Astrocyte (in vitro differentiated cells and primary cell): Measurements from ENCODE around the gene ZNF678. TPM values are rescaled to one million over a fixed set of nuclear protein-coding genes. Genes with fewer than 3 reads are reported as not detected.
"Not testable (repeated sequence)": the region's sequence is repeated elsewhere in the genome, so short reads cannot be mapped to it uniquely, and the experiment has no call there.

Source experiments
- DNase-seq: peaks from one replicate; pipeline ENCODE4 v3.0.0-alpha.2; 2010; ENCODE audit warnings: low read depth
- FAIRE-seq: peaks from 2 replicates; lab custom pipeline; 2011; peaks lifted over from hg19 to GRCh38; lab: Jason Lieb, UNC
- H2AFZ ChIP-seq: 2 replicates; pipeline ENCODE4 v1.6.0; 2012; ENCODE audit warnings: low read depth, low read length, inconsistent platforms
- H3K27ac ChIP-seq: 2 replicates; pipeline ENCODE4 v1.5.1; 2011; ENCODE audit warnings: low read depth, low read length, inconsistent platforms
- H3K27me3 ChIP-seq: 2 replicates; pipeline ENCODE4 v1.6.0; 2011; ENCODE audit warnings: low read length, inconsistent platforms; ENCODE audit not compliant: insufficient read depth
- H3K36me3 ChIP-seq: 2 replicates; pipeline ENCODE4 v1.5.1; 2011; ENCODE audit warnings: low read length, inconsistent platforms; ENCODE audit not compliant: insufficient read depth
- H3K4me1 ChIP-seq: 2 replicates; pipeline ENCODE4 v1.5.1; 2011; ENCODE audit warnings: low read length, inconsistent platforms; ENCODE audit not compliant: insufficient read depth
- H3K4me2 ChIP-seq: 2 replicates; pipeline ENCODE4 v1.6.0; 2012; ENCODE audit warnings: low read length, inconsistent platforms
- H3K4me3 ChIP-seq: 2 replicates; pipeline ENCODE4 v1.5.1; 2011; ENCODE audit warnings: low read depth, mild to moderate bottlenecking, low read length, inconsistent platforms; ENCODE audit not compliant: insufficient read depth
- H3K79me2 ChIP-seq: 2 replicates; pipeline ENCODE4 v1.6.0; 2012; ENCODE audit warnings: mild to moderate bottlenecking, low read length, inconsistent platforms; ENCODE audit not compliant: insufficient read depth
- H3K9ac ChIP-seq: 2 replicates; pipeline ENCODE4 v1.6.0; 2012; ENCODE audit warnings: mild to moderate bottlenecking, low read length, inconsistent platforms
- H3K9me3 ChIP-seq: 2 replicates; pipeline ENCODE4 v1.5.1; 2012; ENCODE audit warnings: low read depth, mild to moderate bottlenecking, low read length, inconsistent platforms; ENCODE audit not compliant: insufficient read depth
- H4K20me1 ChIP-seq: 2 replicates; pipeline ENCODE4 v1.6.0; 2012; ENCODE audit warnings: low read length, inconsistent platforms; ENCODE audit not compliant: insufficient read depth
- H3K27ac Mint-ChIP-seq: one replicate; pipeline ENCODE4 v1.8.0; 2021; ENCODE audit warnings: mild to moderate bottlenecking, mixed read lengths; ENCODE audit not compliant: unreplicated experiment
- H3K27me3 Mint-ChIP-seq: one replicate; pipeline ENCODE4 v1.8.0; 2021; ENCODE audit warnings: low read depth, mixed read lengths; ENCODE audit not compliant: unreplicated experiment
- H3K36me3 Mint-ChIP-seq: one replicate; pipeline ENCODE4 v1.8.0; 2021; ENCODE audit warnings: low read depth, mixed read lengths; ENCODE audit not compliant: unreplicated experiment
- H3K4me1 Mint-ChIP-seq: one replicate; pipeline ENCODE4 v1.8.0; 2021; ENCODE audit warnings: low read depth, mixed read lengths; ENCODE audit not compliant: unreplicated experiment
- H3K4me3 Mint-ChIP-seq: one replicate; pipeline ENCODE4 v1.8.0; 2021; ENCODE audit warnings: mild to moderate bottlenecking, moderate library complexity, mixed read lengths; ENCODE audit not compliant: unreplicated experiment
- H3K9me3 Mint-ChIP-seq: one replicate; pipeline ENCODE4 v1.8.0; 2021; ENCODE audit warnings: mild to moderate bottlenecking, mixed read lengths; ENCODE audit not compliant: unreplicated experiment
- EZH2 ChIP-seq: IDR thresholded peaks from 2 replicates; pipeline ENCODE4 v1.6.1; 2012; ENCODE audit warnings: mild to moderate bottlenecking, low read length, inconsistent platforms; ENCODE audit not compliant: insufficient read depth
- total RNA-seq: library from RNA; stranded (reverse); gene quantifications from 2 replicates; pipeline ENCODE4 v1.2.1, GENCODE V29; 2021
- TF ChIP-seq, protein P1 (sequence below): IDR thresholded peaks from 2 replicates; pipeline ENCODE4 v1.5.1; 2011; ENCODE audit warnings: low read depth, mild to moderate bottlenecking, inconsistent platforms, low read length, moderate library complexity; ENCODE audit not compliant: insufficient read depth

ZNF678 gene
- total RNA-seq, 1 donor from 2014 or later, result 5.4 TPM

DNA sequence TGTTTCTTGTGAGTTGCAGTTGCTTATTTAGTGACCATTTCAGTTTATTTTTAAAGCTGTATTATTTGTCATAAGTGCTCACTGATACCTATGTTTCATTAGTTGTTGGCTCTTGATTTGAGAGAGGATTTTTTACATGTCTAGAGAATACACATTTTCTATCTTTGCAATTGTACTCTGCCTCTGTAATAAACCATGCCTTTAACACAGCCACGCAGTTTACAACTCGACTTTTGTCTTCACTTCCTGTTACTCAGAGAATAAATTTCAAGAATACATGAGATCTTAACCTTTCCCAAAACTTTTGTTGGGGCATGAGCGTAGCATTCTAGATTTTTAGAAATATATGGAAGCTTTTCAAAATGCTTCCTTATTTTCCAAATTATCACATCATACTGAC is 14.9 kb upstream of the ZNF678 start:
- H3K27me3 Mint-ChIP-seq, result peaks cover 5% of the 10 kb centered on the region
- Histone ChIP-seq H3K4me1 (no peaks in the 10 kb centered on the region), H4K20me1 (no peaks in the 10 kb centered on the region), H3K9ac (no peak overlapping the region), H3K79me2 (no peaks in the 10 kb centered on the region), H3K4me3 (no peak overlapping the region), H3K36me3 (no peaks in the 10 kb centered on the region), H3K27me3 (no peaks in the 10 kb centered on the region), H3K4me2 (no peak overlapping the region), H2AFZ (no peak overlapping the region), H3K9me3 (peaks cover 6% of the 10 kb centered on the region), H3K27ac (no peak overlapping the region)
- TF ChIP-seq, protein P1, sequence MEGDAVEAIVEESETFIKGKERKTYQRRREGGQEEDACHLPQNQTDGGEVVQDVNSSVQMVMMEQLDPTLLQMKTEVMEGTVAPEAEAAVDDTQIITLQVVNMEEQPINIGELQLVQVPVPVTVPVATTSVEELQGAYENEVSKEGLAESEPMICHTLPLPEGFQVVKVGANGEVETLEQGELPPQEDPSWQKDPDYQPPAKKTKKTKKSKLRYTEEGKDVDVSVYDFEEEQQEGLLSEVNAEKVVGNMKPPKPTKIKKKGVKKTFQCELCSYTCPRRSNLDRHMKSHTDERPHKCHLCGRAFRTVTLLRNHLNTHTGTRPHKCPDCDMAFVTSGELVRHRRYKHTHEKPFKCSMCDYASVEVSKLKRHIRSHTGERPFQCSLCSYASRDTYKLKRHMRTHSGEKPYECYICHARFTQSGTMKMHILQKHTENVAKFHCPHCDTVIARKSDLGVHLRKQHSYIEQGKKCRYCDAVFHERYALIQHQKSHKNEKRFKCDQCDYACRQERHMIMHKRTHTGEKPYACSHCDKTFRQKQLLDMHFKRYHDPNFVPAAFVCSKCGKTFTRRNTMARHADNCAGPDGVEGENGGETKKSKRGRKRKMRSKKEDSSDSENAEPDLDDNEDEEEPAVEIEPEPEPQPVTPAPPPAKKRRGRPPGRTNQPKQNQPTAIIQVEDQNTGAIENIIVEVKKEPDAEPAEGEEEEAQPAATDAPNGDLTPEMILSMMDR, result no peak
- TF ChIP-seq EZH2, result no peak
- no peaks in the 10 kb centered on the region for H3K4me1 Mint-ChIP-seq
- H3K36me3 Mint-ChIP-seq, result no peaks in the 10 kb centered on the region
- no peak overlapping the region for H3K27ac Mint-ChIP-seq
- peaks cover 27% of the 10 kb centered on the region for H3K9me3 Mint-ChIP-seq
- no peak for DNase-seq
- no peak overlapping the region for H3K4me3 Mint-ChIP-seq
- FAIRE-seq, result no peak

DNA sequence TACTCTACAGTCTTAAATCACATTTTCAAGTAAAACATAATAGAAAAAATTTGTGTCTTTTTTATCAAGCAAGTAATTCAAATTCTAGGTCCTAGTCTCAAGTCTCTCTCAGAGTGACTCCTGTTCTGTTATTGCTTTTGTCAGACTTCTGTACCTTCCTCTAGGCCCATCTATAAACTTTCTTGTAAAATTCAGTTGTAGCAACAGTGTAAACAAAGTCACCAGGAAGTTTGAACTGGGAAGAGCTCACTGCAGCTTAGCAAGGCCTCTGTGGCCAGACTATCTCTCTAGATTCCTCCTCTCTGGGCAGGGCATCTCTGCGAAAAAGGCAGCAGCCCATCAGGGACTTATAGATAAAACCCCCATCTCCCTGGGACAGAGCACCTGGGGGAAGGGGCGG is 13.5 kb upstream of the ZNF678 start:
- Mint-ChIP-seq H3K4me1 (no peaks in the 10 kb centered on the region), H3K4me3 (no peak overlapping the region), H3K36me3 (peaks cover 2% of the 10 kb centered on the region), H3K9me3 (peaks cover 26% of the 10 kb centered on the region), H3K27me3 (peaks cover 5% of the 10 kb centered on the region), H3K27ac (no peak overlapping the region)
- no peaks in the 10 kb centered on the region for H3K4me1 ChIP-seq
- H3K36me3 ChIP-seq, result no peaks in the 10 kb centered on the region
- H2AFZ ChIP-seq, result no peak overlapping the region
- TF ChIP-seq, protein P1, result no peak
- TF ChIP-seq EZH2, result no peak
- FAIRE-seq, result no peak
- no peak overlapping the region for H3K9ac ChIP-seq
- DNase-seq, result no peak
- no peaks in the 10 kb centered on the region for H3K27me3 ChIP-seq
- no peaks in the 10 kb centered on the region for H4K20me1 ChIP-seq
- H3K9me3 ChIP-seq, result peaks cover 6% of the 10 kb centered on the region
- no peaks in the 10 kb centered on the region for H3K79me2 ChIP-seq
- H3K4me3 ChIP-seq, result no peak overlapping the region
- no peak overlapping the region for H3K27ac ChIP-seq
- H3K4me2 ChIP-seq, result no peak overlapping the region

DNA sequence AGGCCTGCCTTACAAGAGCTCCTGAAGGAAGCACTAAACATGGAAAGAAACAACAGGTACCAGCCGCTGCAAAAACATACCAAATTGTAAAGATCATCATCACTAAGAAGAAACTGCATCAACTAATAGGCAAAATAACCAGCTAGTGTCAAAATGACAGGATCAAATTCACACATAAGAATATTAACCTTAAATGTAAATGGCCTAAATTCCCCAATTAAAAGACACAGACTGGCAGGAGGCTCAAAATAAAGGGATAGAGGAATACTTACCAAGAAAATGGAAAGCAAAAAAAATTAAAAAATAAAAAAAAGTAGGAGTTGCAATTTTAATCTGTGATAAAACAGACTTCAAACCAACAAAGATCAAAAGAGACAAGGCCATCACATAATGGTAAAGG is 11.5 kb upstream of the ZNF678 start:
- peaks cover 26% of the 10 kb centered on the region for H3K9me3 Mint-ChIP-seq
- not testable (repeated sequence) for H3K27ac ChIP-seq, H3K4me3 Mint-ChIP-seq, H3K36me3 Mint-ChIP-seq, H3K27ac Mint-ChIP-seq, H3K9me3 ChIP-seq, H3K4me1 ChIP-seq, H4K20me1 ChIP-seq, H3K4me3 ChIP-seq, H3K79me2 ChIP-seq, H3K4me2 ChIP-seq, H3K9ac ChIP-seq, DNase-seq, H3K4me1 Mint-ChIP-seq, H3K27me3 Mint-ChIP-seq, H2AFZ ChIP-seq, FAIRE-seq, H3K36me3 ChIP-seq, H3K27me3 ChIP-seq
